GM23338 (cell line): Measurements from ENCODE around the gene FCHSD2.

Source experiments
- CREB1 ChIP-seq: fragments of 250-450 bp; sonication (Bioruptor Pico); IDR thresholded peaks from 2 replicates; pipeline ENCODE4 v1.5.0; 2020; ENCODE audit warnings: low read depth, mild to moderate bottlenecking, moderate library complexity
- CTCF ChIP-seq, 2 experiments: fragments of 200-600 bp in 1 of 2; sonication (generic) in 1 of 2; conservative IDR thresholded peaks; 2 replicates each; pipeline versions ENCODE4 v1.5.1 to v1.6.1; 2016 to 2017; ENCODE audit warnings: antibody characterized with exemption in 2 of 2, low read depth in 2 of 2, mild to moderate bottlenecking in 2 of 2, moderate library complexity in 1 of 2
- EZH2 ChIP-seq: fragments of 200-600 bp; sonication (generic); IDR thresholded peaks from one replicate; pipeline ENCODE4 v1.8.0; 2017; ENCODE audit warnings: antibody characterized with exemption, mild to moderate bottlenecking, low read depth; ENCODE audit not compliant: unreplicated experiment

- no peak for TF ChIP-seq CTCF (conservative IDR thresholded peaks at IDR 0.05; ENCODE audit: low read depth in 2 of 2)
- no peak for TF ChIP-seq CREB1 (CRISPR knock-in tag)
- TF ChIP-seq EZH2: no peak
Observed at GRCh38 chr11:73168925-73169579, 26.9 kb upstream of the FCHSD2 start.
